OCI-LY3 (cell line): ENCODE data around the gene LOXHD1.

Source experiments
- CTCF ChIP-seq: fragments of 200-600, 300-600 bp; sonication (generic); IDR thresholded peaks from 2 replicates; pipeline ENCODE4 v1.5.1; 2014; ENCODE audit warnings: antibody characterized with exemption, low read length, low read depth
- EZH2phosphoT487 ChIP-seq: fragments of 200-600 bp; shearing (Covaris generic); IDR thresholded peaks from 2 replicates; pipeline ENCODE4 v1.6.1; 2018; ENCODE audit warnings: antibody characterized with exemption, mixed run types, low read depth

GRCh38 chr18:46429130-46429529, 227.9 kb downstream of the LOXHD1 start:
- TF ChIP-seq CTCF (no peak), EZH2phosphoT487 (no peak)
